K562 (cell line): ENCODE measurements around the gene RPUSD1. TPM values are rescaled to one million over a fixed set of nuclear protein-coding genes. Genes with fewer than 3 reads are reported as not detected.

Experiments used
- ATAC-seq: fragments of 200-7000 bp; cut with Tn5 transposase; 3 replicates; pipeline ENCODE4 v1.9.1; 2020; ENCODE audit warnings: moderate library complexity
- BruUV-seq: library from RNA; stranded (reverse); fragments of 400-500 nt; replicated peaks from 2 replicates; lab custom pipeline; 2021; lab: Mats Ljungman, UMichigan
- CTCF ChIA-PET: fragments of 300-600 bp; formaldehyde crosslinking; extraction: SDS; loops from one replicate; lab custom pipeline; 2021; ENCODE audit warnings: low intra/inter-chr PET ratio; lab: Yijun Ruan, JAX
- POLR2A ChIA-PET: fragments of 300-600, 350-650 bp; sonication (Branson Sonifier 250); formaldehyde crosslinking; extraction: SDS; loops from one replicate; lab custom pipeline; 2021; ENCODE audit warnings: antibody characterized with exemption, inconsistent platforms; lab: Yijun Ruan, JAX
- DNase-seq, 4 experiments: peaks; one replicate each; pipeline versions ENCODE4 v3.0.0 to v3.0.0-alpha.2; 2011 to 2018; ENCODE audit warnings: low spot score in 3 of 4, mixed read lengths in 3 of 4; ENCODE audit errors: extremely low read depth in 1 of 4
- FAIRE-seq: peaks from 2 replicates; lab custom pipeline; 2011; peaks lifted over from hg19 to GRCh38; lab: Jason Lieb, UNC
- H2AFZ ChIP-seq: 2 replicates; pipeline ENCODE4 v1.6.0; 2011; ENCODE audit warnings: low read depth, low read length, control low read depth, inconsistent platforms
- H3K27ac ChIP-seq: fragments of 200-600 bp; 3 replicates; pipeline ENCODE4 v1.8.0; 2011; ENCODE audit warnings: low read depth, mild to moderate bottlenecking, control low read depth, inconsistent platforms, low read length, moderate library complexity, mixed read lengths; ENCODE audit errors: extremely low read depth
- H3K27me3 ChIP-seq, 2 experiments: fragments of 300-600 bp in 1 of 2; 2 replicates in 1 of 2; 3 replicates in 1 of 2; pipeline versions ENCODE4 v1.6.0 to v1.8.0; 2011; ENCODE audit warnings: inconsistent platforms in 2 of 2, low read length in 2 of 2, mild to moderate bottlenecking in 1 of 2, mixed read lengths in 1 of 2, moderate library complexity in 1 of 2; ENCODE audit not compliant: control insufficient read depth in 2 of 2, insufficient read depth in 2 of 2
- H3K36me3 ChIP-seq: fragments of 300-600 bp; 3 replicates; pipeline ENCODE4 v1.8.0; 2011; ENCODE audit warnings: mild to moderate bottlenecking, low read length, inconsistent platforms; ENCODE audit not compliant: control insufficient read depth, insufficient read depth
- H3K4me1 ChIP-seq, 2 experiments: fragments of 200-600 bp in 1 of 2; replicated peaks in 1 of 2; 2 replicates in 1 of 2; 3 replicates in 1 of 2; pipeline versions ENCODE4 v1.5.1 to v1.8.0; 2011; ENCODE audit warnings: inconsistent platforms in 2 of 2, low read length in 2 of 2, mild to moderate bottlenecking in 1 of 2, mixed read lengths in 1 of 2, moderate library complexity in 1 of 2; ENCODE audit not compliant: control insufficient read depth in 2 of 2, insufficient read depth in 2 of 2
- H3K4me2 ChIP-seq: 2 replicates; pipeline ENCODE4 v1.6.1; 2011; ENCODE audit warnings: low read length, control low read depth, inconsistent platforms, mixed read lengths; ENCODE audit not compliant: insufficient read depth
- H3K4me3 ChIP-seq: fragments of 200-600 bp; sonication (generic), shearing (Covaris generic); 2 replicates; pipeline ENCODE4 v1.5.1; 2016; ENCODE audit warnings: control low read depth, inconsistent platforms
- H3K79me2 ChIP-seq: fragments of 200-600 bp; 3 replicates; pipeline ENCODE4 v1.8.0; 2011; ENCODE audit warnings: low read length, inconsistent platforms; ENCODE audit not compliant: control insufficient read depth, insufficient read depth
- H3K9ac ChIP-seq, 2 experiments: 2 replicates each; pipeline versions ENCODE4 v1.6.0 to v1.6.1; 2011; ENCODE audit warnings: low read depth in 2 of 2, low read length in 2 of 2, control low read depth in 1 of 2, inconsistent platforms in 1 of 2, mild to moderate bottlenecking in 1 of 2, mixed read lengths in 1 of 2; ENCODE audit not compliant: insufficient read depth in 1 of 2
- H3K9me1 ChIP-seq: one replicate; pipeline ENCODE4 v1.6.0; 2011; ENCODE audit warnings: inconsistent platforms, mild to moderate bottlenecking, low read length, moderate library complexity; ENCODE audit not compliant: control insufficient read depth, insufficient read depth
- H3K9me3 ChIP-seq: replicated peaks from 2 replicates; pipeline ENCODE4 v1.5.1; 2011; ENCODE audit warnings: low read depth, low read length, inconsistent platforms; ENCODE audit not compliant: control insufficient read depth, insufficient read depth
- H4K20me1 ChIP-seq: replicated peaks from 2 replicates; pipeline ENCODE4 v1.6.1; 2011; ENCODE audit warnings: low read length, inconsistent platforms, mixed read lengths; ENCODE audit not compliant: control insufficient read depth, insufficient read depth
- ASH1L ChIP-seq: fragments of 450-650 bp; IDR thresholded peaks from 2 replicates; pipeline ENCODE4 v1.6.1; 2018; ENCODE audit warnings: borderline replicate concordance, mild to moderate bottlenecking, low read depth; ENCODE audit not compliant: partially characterized antibody
- BCOR ChIP-seq: fragments of 450-650 bp; IDR thresholded peaks from 2 replicates; pipeline ENCODE4 v1.6.1; 2016
- FOXJ3 ChIP-seq: sonication (generic); formaldehyde crosslinking; IDR thresholded peaks from 2 replicates; pipeline ENCODE4 v1.4.0; 2020; ENCODE audit warnings: mild to moderate bottlenecking, missing genetic modification reagents
- KDM1A ChIP-seq, 2 experiments: fragments of 450-650 bp; IDR thresholded peaks; 2 replicates each; pipeline ENCODE4 v1.6.1; 2016; ENCODE audit warnings: mild to moderate bottlenecking in 2 of 2
- POLR2AphosphoS2 ChIP-seq: IDR thresholded peaks from 2 replicates; pipeline ENCODE4 v1.6.1; 2012; ENCODE audit warnings: low read length, improper control_type of control experiment
- PTTG1 ChIP-seq: fragments of 450-650 bp; IDR thresholded peaks from 2 replicates; pipeline ENCODE4 v1.6.1; 2016; ENCODE audit warnings: low read depth, mild to moderate bottlenecking, missing genetic modification characterization, missing compliant biosample characterization
- RFX1 ChIP-seq: fragments of 450-650 bp; IDR thresholded peaks from 2 replicates; pipeline ENCODE4 v1.6.1; 2016; ENCODE audit warnings: mild to moderate bottlenecking, moderate library complexity
- SMAD3 ChIP-seq: fragments of 450-650 bp; formaldehyde crosslinking; conservative IDR thresholded peaks from 2 replicates; pipeline ENCODE4 v1.4.0; 2020; ENCODE audit warnings: mild to moderate bottlenecking
- TCF7 ChIP-seq: sonication (generic); IDR thresholded peaks from 2 replicates; pipeline ENCODE4 v1.6.1; 2016; ENCODE audit warnings: antibody characterized with exemption, borderline replicate concordance
- ZKSCAN8 ChIP-seq: fragments of 200-800 bp; sonication (Bioruptor generic); IDR thresholded peaks from 2 replicates; pipeline ENCODE4 v1.6.1; 2016; ENCODE audit warnings: missing genetic modification characterization, missing compliant biosample characterization
- WGBS: fragments of 100-300 bp; shearing (Covaris generic); methylation state at CpG from one replicate; pipeline ENCODE4 v1.1.6; 2016; ENCODE audit warnings: low coverage, mixed read lengths; ENCODE audit not compliant: insufficient coverage; ENCODE audit errors: missing lambda C conversion rate; 5-methylcytosine and 5-hydroxymethylcytosine counted together
- in situ Hi-C: fragments of 300-500 bp; cut with MboI; formaldehyde crosslinking; loops from 4 replicates; pipeline ENCODE4 v1.15.0; 2018; ENCODE audit warnings: inconsistent platforms, mixed read lengths
- intact Hi-C: fragments of 100-400 bp; cut with micrococcal nuclease; formaldehyde crosslinking; loops from 2 replicates; pipeline ENCODE4 v1.14.2; 2022
- polyA plus RNA-seq, 8 experiments: library from polyadenylated mRNA; depleted of rRNA in 4 of 8; stranded (reverse) in 5 of 8; unstranded in 3 of 8; fragments of >200 nt; fragmentation: Nextera tagmentation in 2 of 8; fragmentation: Illumina TruSeq in 1 of 8; extraction: Ambion mirVana in 2 of 8; extraction: Trizol in 1 of 8; gene quantifications; 2 replicates each; pipeline versions ENCODE4 v1.2.1 to v1.2.3, GENCODE V29; 2011 to 2014; ENCODE audit warnings: inconsistent platforms in 1 of 8, missing spikeins in 1 of 8
- total RNA-seq, 7 experiments: library from RNA; depleted of rRNA in 6 of 7; stranded (reverse); fragments of >200 nt in 6 of 7; fragmentation: Illumina TruSeq in 2 of 7; extraction: Trizol in 2 of 7; gene quantifications; 2 replicates each; pipeline versions ENCODE4 v1.2.1 to v1.2.3, GENCODE V29; 2011 to 2021; ENCODE audit warnings: low replicate concordance in 1 of 7
- TF ChIP-seq, protein P1 (sequence below): fragments of 450-650 bp; formaldehyde crosslinking; conservative IDR thresholded peaks from 2 replicates; pipeline ENCODE4 v1.4.0; 2022; ENCODE audit warnings: mild to moderate bottlenecking, missing genetic modification characterization
- TF ChIP-seq, protein P2 (sequence below), 2 experiments: fragments of 150-350 bp in 1 of 2; IDR thresholded peaks; 2 replicates each; pipeline ENCODE4 v1.6.1; 2012 to 2016; ENCODE audit warnings: low read depth in 2 of 2, low read length in 2 of 2, mild to moderate bottlenecking in 1 of 2, moderate library complexity in 1 of 2
- TF ChIP-seq, protein P3 (sequence below): fragments of 450-650 bp; IDR thresholded peaks from 2 replicates; pipeline ENCODE4 v1.6.1; 2017; ENCODE audit warnings: mild to moderate bottlenecking, moderate library complexity
- TF ChIP-seq, protein P4 (sequence below): fragments of 150-350 bp; conservative IDR thresholded peaks from 2 replicates; pipeline ENCODE4 v1.6.1; 2014; ENCODE audit warnings: low read length

RPUSD1 gene
- total and polyA plus RNA-seq, 9 of the 15 experiments (the other 6 are each of a cell fraction or from before 2014, with no cell fraction given), result 0.45 to 56.6 (median 12.0) TPM

DNA sequence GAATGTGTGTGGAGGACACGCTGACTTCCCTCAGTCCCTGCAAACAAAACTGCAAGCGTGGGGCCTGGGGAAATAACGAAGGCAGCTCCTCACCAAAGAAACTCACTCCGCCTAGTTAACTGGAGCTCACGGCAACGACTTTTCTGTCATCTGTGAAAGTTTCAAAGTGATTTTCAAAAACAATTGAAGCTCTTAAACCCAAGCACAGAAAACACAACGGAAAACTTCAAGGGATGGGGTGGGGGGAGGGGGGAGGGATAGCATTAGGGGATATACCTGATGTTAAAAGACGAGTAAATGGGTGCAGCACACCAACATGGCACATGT, 15.5 kb upstream of the RPUSD1 start:
- no peaks in the 10 kb centered on the region for H3K36me3 ChIP-seq
- ATAC-seq, result no peak
- ChIA-PET POLR2A (interaction anchor here (0.6 to 1.0 kb wide), 2 partner anchors 82 to 116 kb away, joined by 3 read pairs; no protein-coding TSS in a partner anchor), CTCF (no interaction called here)
- peaks cover 4 to 87% of the 10 kb centered on the region in 2 experiments; a peak in 4 of 5 replicates for H3K4me1 ChIP-seq
- H3K4me2 ChIP-seq, result no peak overlapping the region
- intact Hi-C loops, result no loop called here
- no peaks in the 10 kb centered on the region for H3K9me1 ChIP-seq
- WGBS, result 19% methylated on average over 8 of the region's 8 CpGs
- peak; percentile 37 for FAIRE-seq
- DNase-seq, result no peak
- in situ Hi-C loops, result no loop called here
- peak overlapping the region in 1 of 2 experiments; percentile 69; a peak in 1 of 4 replicates for H3K9ac ChIP-seq
- no TSS peak for BruUV-seq
- H3K27me3 ChIP-seq, result no peaks in the 10 kb centered on the region
- no peak overlapping the region for H2AFZ ChIP-seq
- no peak overlapping the region for H3K27ac ChIP-seq
- H3K4me3 ChIP-seq, result no peak overlapping the region
- H3K9me3 ChIP-seq, result no peaks in the 10 kb centered on the region
- H3K79me2 ChIP-seq, result peaks cover 6% of the 10 kb centered on the region; the same call in 2 of the 3 replicates
- H4K20me1 ChIP-seq, result peaks cover 11% of the 10 kb centered on the region
- TF ChIP-seq BCOR, result no peak
- TF ChIP-seq ZKSCAN8 (CRISPR knock-in tag), result no peak
- no peak for TF ChIP-seq KDM1A (IDR thresholded peaks at IDR 0.05)
- TF ChIP-seq, protein P1, sequence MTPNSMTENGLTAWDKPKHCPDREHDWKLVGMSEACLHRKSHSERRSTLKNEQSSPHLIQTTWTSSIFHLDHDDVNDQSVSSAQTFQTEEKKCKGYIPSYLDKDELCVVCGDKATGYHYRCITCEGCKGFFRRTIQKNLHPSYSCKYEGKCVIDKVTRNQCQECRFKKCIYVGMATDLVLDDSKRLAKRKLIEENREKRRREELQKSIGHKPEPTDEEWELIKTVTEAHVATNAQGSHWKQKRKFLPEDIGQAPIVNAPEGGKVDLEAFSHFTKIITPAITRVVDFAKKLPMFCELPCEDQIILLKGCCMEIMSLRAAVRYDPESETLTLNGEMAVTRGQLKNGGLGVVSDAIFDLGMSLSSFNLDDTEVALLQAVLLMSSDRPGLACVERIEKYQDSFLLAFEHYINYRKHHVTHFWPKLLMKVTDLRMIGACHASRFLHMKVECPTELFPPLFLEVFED (CRISPR knock-in tag), result no peak
- TF ChIP-seq, protein P2, sequence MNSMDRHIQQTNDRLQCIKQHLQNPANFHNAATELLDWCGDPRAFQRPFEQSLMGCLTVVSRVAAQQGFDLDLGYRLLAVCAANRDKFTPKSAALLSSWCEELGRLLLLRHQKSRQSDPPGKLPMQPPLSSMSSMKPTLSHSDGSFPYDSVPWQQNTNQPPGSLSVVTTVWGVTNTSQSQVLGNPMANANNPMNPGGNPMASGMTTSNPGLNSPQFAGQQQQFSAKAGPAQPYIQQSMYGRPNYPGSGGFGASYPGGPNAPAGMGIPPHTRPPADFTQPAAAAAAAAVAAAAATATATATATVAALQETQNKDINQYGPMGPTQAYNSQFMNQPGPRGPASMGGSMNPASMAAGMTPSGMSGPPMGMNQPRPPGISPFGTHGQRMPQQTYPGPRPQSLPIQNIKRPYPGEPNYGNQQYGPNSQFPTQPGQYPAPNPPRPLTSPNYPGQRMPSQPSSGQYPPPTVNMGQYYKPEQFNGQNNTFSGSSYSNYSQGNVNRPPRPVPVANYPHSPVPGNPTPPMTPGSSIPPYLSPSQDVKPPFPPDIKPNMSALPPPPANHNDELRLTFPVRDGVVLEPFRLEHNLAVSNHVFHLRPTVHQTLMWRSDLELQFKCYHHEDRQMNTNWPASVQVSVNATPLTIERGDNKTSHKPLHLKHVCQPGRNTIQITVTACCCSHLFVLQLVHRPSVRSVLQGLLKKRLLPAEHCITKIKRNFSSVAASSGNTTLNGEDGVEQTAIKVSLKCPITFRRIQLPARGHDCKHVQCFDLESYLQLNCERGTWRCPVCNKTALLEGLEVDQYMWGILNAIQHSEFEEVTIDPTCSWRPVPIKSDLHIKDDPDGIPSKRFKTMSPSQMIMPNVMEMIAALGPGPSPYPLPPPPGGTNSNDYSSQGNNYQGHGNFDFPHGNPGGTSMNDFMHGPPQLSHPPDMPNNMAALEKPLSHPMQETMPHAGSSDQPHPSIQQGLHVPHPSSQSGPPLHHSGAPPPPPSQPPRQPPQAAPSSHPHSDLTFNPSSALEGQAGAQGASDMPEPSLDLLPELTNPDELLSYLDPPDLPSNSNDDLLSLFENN (IDR thresholded peaks at IDR 0.05; ENCODE audit: low read depth in 2 of 2, low read length in 2 of 2), result no peak
- TF ChIP-seq POLR2AphosphoS2, result no peak
- no peak for TF ChIP-seq RFX1
- no peak for TF ChIP-seq FOXJ3
- no peak for TF ChIP-seq TCF7
- no peak for TF ChIP-seq ASH1L
- TF ChIP-seq, protein P3, sequence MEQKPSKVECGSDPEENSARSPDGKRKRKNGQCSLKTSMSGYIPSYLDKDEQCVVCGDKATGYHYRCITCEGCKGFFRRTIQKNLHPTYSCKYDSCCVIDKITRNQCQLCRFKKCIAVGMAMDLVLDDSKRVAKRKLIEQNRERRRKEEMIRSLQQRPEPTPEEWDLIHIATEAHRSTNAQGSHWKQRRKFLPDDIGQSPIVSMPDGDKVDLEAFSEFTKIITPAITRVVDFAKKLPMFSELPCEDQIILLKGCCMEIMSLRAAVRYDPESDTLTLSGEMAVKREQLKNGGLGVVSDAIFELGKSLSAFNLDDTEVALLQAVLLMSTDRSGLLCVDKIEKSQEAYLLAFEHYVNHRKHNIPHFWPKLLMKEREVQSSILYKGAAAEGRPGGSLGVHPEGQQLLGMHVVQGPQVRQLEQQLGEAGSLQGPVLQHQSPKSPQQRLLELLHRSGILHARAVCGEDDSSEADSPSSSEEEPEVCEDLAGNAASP, result no peak
- TF ChIP-seq, protein P4, sequence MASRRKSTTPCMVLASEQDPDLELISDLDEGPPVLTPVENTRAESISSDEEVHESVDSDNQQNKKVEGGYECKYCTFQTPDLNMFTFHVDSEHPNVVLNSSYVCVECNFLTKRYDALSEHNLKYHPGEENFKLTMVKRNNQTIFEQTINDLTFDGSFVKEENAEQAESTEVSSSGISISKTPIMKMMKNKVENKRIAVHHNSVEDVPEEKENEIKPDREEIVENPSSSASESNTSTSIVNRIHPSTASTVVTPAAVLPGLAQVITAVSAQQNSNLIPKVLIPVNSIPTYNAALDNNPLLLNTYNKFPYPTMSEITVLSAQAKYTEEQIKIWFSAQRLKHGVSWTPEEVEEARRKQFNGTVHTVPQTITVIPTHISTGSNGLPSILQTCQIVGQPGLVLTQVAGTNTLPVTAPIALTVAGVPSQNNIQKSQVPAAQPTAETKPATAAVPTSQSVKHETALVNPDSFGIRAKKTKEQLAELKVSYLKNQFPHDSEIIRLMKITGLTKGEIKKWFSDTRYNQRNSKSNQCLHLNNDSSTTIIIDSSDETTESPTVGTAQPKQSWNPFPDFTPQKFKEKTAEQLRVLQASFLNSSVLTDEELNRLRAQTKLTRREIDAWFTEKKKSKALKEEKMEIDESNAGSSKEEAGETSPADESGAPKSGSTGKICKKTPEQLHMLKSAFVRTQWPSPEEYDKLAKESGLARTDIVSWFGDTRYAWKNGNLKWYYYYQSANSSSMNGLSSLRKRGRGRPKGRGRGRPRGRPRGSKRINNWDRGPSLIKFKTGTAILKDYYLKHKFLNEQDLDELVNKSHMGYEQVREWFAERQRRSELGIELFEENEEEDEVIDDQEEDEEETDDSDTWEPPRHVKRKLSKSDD, result no peak
- no peak for TF ChIP-seq PTTG1 (tag)
- no peak for TF ChIP-seq SMAD3 (CRISPR knock-in tag)
